GM19395 (cell line): ENCODE measurements around the gene UTP18.
"Not testable (repeated sequence)": the region's sequence is repeated elsewhere in the genome, so short reads cannot be mapped to it uniquely, and the experiment has no call there.

Experiments used
- ATAC-seq: cut with Tn5 transposase; IDR thresholded peaks from one replicate; pipeline ENCODE4 v1.9.1; 2021; ENCODE audit warnings: mild to moderate bottlenecking, moderate library complexity; ENCODE audit not compliant: unreplicated experiment

Gene UTP18

DNA sequence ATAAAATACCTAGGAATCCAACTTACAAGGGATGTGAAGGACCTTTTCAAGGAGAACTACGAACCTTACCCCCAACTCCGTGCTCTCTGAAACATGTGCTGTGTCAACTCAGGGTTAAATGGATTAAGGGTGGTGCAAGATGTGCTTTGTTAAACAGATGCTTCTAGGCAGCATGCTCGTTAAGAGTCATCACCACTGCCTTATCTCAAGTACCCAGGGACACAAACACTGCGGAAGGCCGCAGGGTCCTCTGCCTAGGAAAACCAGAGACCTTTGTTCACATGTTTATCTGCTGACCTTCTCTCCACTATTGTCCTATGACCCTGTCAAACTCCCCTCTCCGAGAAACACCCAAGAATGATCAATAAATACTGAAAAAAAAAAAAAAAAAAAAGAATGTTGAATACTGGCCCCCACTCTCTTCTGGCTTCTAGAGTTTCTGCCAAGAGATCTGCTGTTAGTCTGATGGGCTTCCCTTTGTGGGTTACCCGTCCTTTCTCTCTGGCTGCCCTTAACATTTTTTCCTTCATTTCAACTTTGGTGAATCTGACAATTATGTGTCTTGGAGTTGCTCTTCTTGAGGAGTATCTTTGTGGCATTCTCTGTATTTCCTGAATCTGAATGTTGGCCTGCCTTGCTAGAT is 70.6 kb downstream of the UTP18 start:
- not testable (repeated sequence) for ATAC-seq

DNA sequence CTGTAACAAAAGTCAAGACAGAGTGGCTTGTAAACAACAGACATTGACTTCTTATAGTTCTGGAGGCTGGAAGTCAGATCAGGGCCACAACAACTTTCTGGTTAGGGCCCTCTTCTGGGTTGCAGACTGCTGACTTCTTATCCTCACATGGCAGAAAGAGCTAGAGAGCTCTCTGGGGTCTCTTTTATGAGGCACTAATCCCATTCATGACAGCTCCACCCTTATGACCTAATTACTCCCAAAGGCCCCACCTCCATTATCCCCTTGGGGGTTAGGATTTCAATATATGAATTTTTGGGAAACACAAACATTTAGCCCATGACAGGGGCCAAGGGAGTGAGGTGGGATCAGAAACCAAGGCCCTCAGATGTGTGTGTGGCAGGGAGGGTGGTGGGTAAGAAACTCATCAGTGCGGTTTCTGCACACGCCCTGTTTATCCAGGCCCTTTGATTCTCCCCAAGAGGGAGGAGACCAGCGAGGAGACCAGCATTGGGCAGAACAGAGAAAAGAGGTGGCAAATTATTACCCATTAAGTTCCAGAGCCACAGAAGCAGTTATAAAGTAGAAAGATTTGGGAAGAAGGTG is 74.8 kb downstream of the UTP18 start:
- ATAC-seq, result no peak

DNA sequence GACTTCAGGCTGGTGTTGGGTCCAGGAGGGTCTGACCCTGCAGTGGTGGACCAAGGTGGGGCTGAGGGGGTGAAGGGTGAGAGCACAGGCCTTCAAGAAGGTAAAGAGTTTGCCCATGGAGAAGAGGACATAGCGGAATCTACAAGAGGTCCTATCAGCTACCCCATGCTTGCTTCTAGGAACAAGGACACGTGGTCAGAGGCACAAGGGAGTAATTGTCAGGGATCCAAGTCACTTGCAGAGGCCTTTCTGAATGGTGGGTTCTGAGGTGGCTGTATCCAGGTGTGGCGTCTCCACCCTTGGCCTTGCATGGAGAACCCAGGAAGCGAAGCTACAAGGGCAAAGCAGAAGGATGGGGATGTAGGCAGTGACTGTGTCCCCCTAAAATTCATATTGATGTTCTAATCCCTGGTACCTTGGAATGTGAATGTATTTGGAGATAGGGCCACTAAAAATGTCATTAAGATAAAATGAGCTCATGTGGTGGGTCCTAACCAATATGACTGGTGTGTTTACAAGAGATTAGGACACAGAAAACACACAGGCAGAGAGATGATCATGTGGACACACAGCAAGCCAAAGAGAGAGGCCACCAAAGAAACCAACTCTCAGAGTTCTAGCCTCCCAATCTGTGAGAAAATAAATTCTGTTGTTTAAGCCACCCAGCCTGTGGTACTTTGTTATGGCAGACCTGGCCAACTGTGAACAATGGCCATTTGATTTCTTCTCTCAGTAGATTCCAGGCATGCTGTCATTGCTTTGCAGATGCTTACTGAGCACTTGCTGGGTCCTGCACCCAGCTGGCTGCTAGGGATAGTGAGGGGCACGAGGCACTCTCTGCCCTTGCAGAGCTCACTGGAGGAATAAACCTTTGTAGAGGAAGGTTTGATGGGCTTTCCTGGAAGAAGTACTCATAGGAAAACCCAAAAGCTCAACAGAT is 75.8 kb downstream of the UTP18 start:
- ATAC-seq, result no peak

DNA sequence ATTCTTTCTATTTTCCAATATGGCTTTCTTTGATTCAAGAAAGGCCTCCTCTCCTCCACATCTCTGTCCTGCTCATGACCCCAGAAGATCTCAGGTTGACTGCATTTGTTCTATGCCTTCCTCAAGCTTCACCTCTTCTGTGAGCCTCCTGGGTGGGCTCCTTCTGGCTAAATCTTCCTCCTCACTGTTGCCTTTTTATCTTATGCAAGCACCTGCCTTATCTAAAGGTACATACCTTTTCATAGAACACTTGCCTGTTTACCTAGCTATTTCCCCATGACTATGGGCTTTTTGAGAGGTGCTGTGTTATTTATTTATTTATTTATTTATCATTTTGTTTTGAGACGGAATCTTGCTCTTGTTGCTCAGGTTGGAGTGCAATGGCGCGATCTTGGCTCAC is 81.1 kb downstream of the UTP18 start:
- no peak for ATAC-seq

DNA sequence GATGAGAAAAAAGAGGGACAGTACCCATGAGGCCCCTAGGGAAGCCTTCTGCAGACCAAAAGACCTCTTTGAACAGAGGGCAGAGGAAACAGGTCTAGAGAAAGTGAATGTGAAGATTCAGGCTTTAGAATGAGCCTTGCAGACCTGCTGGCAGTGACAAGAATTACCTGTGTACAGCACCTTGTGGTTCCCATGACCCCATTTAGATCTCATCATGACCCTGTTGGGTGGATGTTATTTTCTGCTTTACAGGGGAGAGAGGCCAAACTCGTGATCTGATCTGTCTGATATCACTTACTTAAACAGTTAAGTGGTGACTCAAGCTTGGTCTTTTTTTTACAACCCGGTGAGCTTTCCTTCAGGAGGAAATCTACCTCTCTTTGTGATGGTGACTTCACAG is 81.9 kb downstream of the UTP18 start:
- ATAC-seq, result no peak

DNA sequence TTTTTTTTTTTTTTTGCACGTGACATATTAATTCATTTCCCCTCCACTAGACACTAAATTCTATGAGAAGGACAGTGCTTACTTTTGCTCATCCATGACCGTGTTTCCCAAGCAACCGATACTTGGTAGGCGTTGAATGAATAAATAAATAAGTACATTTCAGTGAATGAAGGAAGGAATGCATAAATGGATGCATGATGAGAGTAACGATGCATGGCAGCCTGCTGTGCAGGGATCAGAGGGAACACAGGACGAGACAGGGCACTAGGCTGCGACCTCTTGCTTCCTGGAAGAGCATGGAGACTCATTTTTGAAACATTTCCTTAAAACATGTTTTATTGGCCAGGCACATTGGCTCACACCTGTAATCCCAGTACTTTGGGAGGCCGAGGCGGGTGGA is 84.2 kb downstream of the UTP18 start:
- ATAC-seq, result no peak

DNA sequence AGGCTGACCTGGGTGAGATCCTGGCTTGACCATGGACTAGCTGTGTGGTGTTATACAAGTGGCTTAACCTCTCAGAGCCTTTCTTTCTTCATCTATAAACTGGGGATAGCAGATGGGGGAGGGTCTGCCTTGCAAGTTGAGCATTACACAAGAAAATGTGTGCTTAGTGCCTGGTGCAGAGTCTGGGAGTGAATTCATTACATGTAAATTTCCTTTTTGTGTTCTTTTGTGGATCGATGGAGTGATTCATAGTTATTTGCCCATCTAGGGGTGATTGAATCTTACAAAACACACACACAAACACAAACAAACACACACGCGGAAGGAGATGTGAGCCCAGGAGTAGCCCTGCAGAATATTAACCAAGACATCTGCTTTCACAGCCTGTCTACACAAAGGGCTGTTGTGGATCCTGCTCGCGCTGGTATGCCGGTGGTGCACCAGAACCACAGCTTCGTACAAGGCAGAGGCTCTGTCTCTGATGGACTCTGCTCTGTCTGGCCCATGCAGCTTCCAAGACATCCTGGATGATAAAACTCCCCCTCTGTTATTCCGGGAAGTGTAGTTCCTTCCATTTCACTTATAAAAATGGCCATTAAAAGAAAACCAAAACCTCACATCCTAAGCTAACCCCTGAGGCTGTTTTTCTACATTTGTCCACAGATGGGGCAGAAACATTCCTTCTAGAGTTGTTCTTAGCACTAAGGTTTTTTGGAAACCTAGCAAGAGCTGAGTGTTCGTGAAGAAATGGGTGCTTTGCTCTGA is 86.1 kb downstream of the UTP18 start:
- no peak for ATAC-seq
